GM12878 (cell line): ENCODE data around the gene FHL3.

ENCODE experiments used
- ASH2L ChIP-seq: fragments of 300-600, 200-600 bp; sonication (generic); IDR thresholded peaks from 2 replicates; pipeline ENCODE4 v1.6.1; 2017; ENCODE audit warnings: low read depth, mild to moderate bottlenecking, borderline replicate concordance
- CHD1 ChIP-seq: IDR thresholded peaks from 2 replicates; pipeline ENCODE4 v1.6.1; 2012; ENCODE audit warnings: low read depth, low read length, improper control_type of control experiment
- CTCF ChIP-seq, 3 experiments: IDR thresholded peaks in 2 of 3; conservative IDR thresholded peaks in 1 of 3; 2 replicates each; pipeline ENCODE4 v1.5.1; 2011; ENCODE audit warnings: low read depth in 3 of 3, low read length in 3 of 3, mild to moderate bottlenecking in 3 of 3, control low read depth in 2 of 3, moderate library complexity in 2 of 3, inconsistent platforms in 1 of 3, mixed read lengths in 1 of 3; ENCODE audit not compliant: control insufficient read depth in 2 of 3, insufficient read depth in 1 of 3; ENCODE audit errors: extremely low read depth in 1 of 3
- EZH2 ChIP-seq: IDR thresholded peaks from 2 replicates; pipeline ENCODE4 v1.6.1; 2012; ENCODE audit warnings: low read depth, mild to moderate bottlenecking, control low read depth, inconsistent platforms, low read length, borderline replicate concordance; ENCODE audit not compliant: control insufficient read depth
- POLR2A ChIP-seq: IDR thresholded peaks from 2 replicates; pipeline ENCODE4 v1.6.1; 2011; ENCODE audit warnings: low read depth, mild to moderate bottlenecking, low read length
- RAD21 ChIP-seq: IDR thresholded peaks from 2 replicates; pipeline ENCODE4 v1.6.1; 2011; ENCODE audit warnings: mild to moderate bottlenecking, low read depth, low read length, moderate library complexity; ENCODE audit not compliant: insufficient read depth
- SP1 ChIP-seq: IDR thresholded peaks from one replicate; pipeline ENCODE4 v1.6.1; 2011; ENCODE audit warnings: low read depth, low read length
- ZNF274 ChIP-seq: IDR thresholded peaks from one replicate; pipeline ENCODE4 v1.8.0; 2011; ENCODE audit not compliant: insufficient read length, insufficient read depth
- TF ChIP-seq, protein P1 (sequence below): fragments of 450-650 bp; IDR thresholded peaks from 2 replicates; pipeline ENCODE4 v1.6.1; 2016; ENCODE audit warnings: mild to moderate bottlenecking

DNA sequence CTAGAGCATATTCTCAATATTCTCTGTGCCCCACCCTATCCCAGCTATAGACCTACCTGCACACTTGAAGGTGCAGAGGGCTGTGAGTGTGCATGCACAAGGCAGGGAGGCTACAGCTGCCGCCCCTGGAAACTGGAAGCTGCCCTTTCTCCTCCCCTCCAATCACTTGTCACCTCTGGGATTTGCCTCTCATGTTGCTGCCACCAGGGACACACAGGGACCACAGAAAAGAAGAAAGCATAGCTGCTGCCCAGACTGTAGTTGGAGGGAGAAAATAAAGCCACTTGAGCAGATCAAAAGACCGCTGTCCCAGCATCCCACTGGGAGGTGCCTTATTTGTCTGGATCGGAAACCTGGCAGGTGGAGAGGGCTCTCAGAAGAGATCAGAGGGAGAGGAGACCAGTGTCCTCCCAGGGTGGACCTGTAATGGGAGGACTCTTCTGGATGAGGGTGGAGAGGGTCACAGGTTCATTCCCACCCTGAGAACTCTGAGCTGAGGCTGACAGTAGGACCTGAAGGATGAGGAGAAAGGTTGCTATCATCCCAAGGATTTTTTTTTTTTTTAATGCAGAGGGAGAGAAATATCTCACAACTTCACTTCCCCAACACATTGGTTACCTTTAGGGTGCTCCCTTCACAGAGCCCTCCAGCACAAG is 50.9 kb downstream of the FHL3 start:
- no peak for TF ChIP-seq CHD1
- no peak for TF ChIP-seq ZNF274
- no peak for TF ChIP-seq RAD21
- TF ChIP-seq, protein P1, sequence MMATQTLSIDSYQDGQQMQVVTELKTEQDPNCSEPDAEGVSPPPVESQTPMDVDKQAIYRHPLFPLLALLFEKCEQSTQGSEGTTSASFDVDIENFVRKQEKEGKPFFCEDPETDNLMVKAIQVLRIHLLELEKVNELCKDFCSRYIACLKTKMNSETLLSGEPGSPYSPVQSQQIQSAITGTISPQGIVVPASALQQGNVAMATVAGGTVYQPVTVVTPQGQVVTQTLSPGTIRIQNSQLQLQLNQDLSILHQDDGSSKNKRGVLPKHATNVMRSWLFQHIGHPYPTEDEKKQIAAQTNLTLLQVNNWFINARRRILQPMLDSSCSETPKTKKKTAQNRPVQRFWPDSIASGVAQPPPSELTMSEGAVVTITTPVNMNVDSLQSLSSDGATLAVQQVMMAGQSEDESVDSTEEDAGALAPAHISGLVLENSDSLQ, result no peak
- TF ChIP-seq CTCF (IDR thresholded peaks at IDR 0.05 in 2 of 3, conservative IDR thresholded peaks at IDR 0.05 in 1 of 3; ENCODE audit: control insufficient read depth in 2 of 3, extremely low read depth in 1 of 3, insufficient read depth in 1 of 3, low read depth in 3 of 3, low read length in 3 of 3), result no peak
- TF ChIP-seq ASH2L, result no peak
- TF ChIP-seq SP1, result no peak
- TF ChIP-seq POLR2A, result no peak
- TF ChIP-seq EZH2, result no peak
